Activated B cell treated with CpG ODN at 0.5 μM for 24 hours (primary cell): ENCODE measurements around the gene PRKG1. TPM values are rescaled to one million over a fixed set of nuclear protein-coding genes. Genes with fewer than 3 reads are reported as not detected.

Source experiments
- ATAC-seq: fragments of 200-7000 bp; cut with Tn5 transposase; one replicate; pipeline ENCODE4 v1.10.0; 2021; ENCODE audit warnings: low read depth, mild to moderate bottlenecking, moderate library complexity
- CTCF ChIA-PET: fragments of 350-600 bp; sonication (Branson Sonifier 250); formaldehyde crosslinking; loops from one replicate; lab custom pipeline; 2021; ENCODE audit warnings: antibody characterized with exemption; lab: Charles Lee
- POLR2A ChIA-PET: fragments of 350-600 bp; sonication (Branson Sonifier 250); formaldehyde crosslinking; loops from one replicate; lab custom pipeline; 2021; ENCODE audit warnings: antibody characterized with exemption; lab: Charles Lee
- DNase-seq: peaks from one replicate; pipeline ENCODE4 v3.0.0; 2022
- H3K27ac Mint-ChIP-seq: one replicate; pipeline ENCODE4 v1.8.0; 2020; ENCODE audit warnings: mixed read lengths
- H3K27me3 Mint-ChIP-seq: one replicate; pipeline ENCODE4 v1.8.0; 2021; ENCODE audit warnings: mixed read lengths
- H3K36me3 Mint-ChIP-seq: one replicate; pipeline ENCODE4 v1.8.0; 2021; ENCODE audit warnings: low read depth, mixed read lengths
- H3K4me1 Mint-ChIP-seq: one replicate; pipeline ENCODE4 v1.8.0; 2021; ENCODE audit warnings: mixed read lengths
- H3K4me3 Mint-ChIP-seq: one replicate; pipeline ENCODE4 v1.8.0; 2020; ENCODE audit warnings: mild to moderate bottlenecking, mixed read lengths
- H3K9me3 Mint-ChIP-seq: one replicate; pipeline ENCODE4 v1.8.0; 2020; ENCODE audit warnings: mixed read lengths
- CTCF ChIP-seq: fragments of 200-600 bp; IDR thresholded peaks from one replicate; pipeline ENCODE4 v1.8.0; 2022; ENCODE audit warnings: antibody characterized with exemption, mild to moderate bottlenecking
- intact Hi-C: fragments of 100-400 bp; cut with micrococcal nuclease; formaldehyde crosslinking; loops from one replicate; pipeline ENCODE4 v1.15.1; 2024
- total RNA-seq: library from RNA; stranded (reverse); gene quantifications from 2 replicates; pipeline ENCODE4 v1.2.3, GENCODE V29; 2022

Gene PRKG1
- total RNA-seq, 1 donor from 2014 or later = not detected

- intact Hi-C loops = no loop called here
- DNase-seq (no peak), ATAC-seq (no peak)
- Mint-ChIP-seq H3K36me3 (no peaks in the 10 kb centered on the region), H3K27me3 (no peaks in the 10 kb centered on the region), H3K9me3 (peaks cover 3% of the 10 kb centered on the region), H3K27ac (no peak overlapping the region), H3K4me1 (no peaks in the 10 kb centered on the region), H3K4me3 (no peak overlapping the region)
- no peak for TF ChIP-seq CTCF
- ChIA-PET CTCF (no interaction called here), POLR2A (no interaction called here)
Measured at GRCh38 chr10:51852297-51852696, 778.0 kb downstream of the PRKG1 start.

GRCh38 chr10:51857305-51857704 is 783.0 kb downstream of the PRKG1 start:
- Mint-ChIP-seq H3K27me3 (no peaks in the 10 kb centered on the region), H3K4me3 (no peak overlapping the region), H3K36me3 (no peaks in the 10 kb centered on the region), H3K27ac (no peak overlapping the region), H3K4me1 (no peaks in the 10 kb centered on the region), H3K9me3 (no peaks in the 10 kb centered on the region)
- TF ChIP-seq CTCF = no peak
- POLR2A ChIA-PET = no interaction called here
- intact Hi-C loops = no loop called here
- DNase-seq (no peak), ATAC-seq (no peak)
- CTCF ChIA-PET = no interaction called here

DNA sequence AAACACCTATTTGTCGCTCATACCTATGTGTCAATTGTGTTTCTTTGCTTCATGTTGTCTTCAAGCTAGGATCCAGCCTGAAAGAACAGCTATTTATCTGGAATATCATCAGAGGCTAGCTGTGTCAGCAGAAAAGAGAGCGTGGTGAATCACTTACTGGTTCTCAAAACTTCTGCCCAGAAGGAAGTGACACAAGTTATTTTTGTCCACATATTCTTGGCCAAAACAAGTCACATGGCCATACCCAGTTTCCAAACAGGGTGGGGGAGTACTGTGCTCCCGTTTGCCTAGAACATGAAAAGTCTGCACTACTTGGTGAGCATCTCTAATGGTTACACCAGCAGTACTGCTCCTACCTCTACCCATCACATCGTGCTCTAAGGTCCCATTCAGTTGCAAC is 786.0 kb downstream of the PRKG1 start:
- ATAC-seq = no peak
- intact Hi-C loops = no loop called here
- Mint-ChIP-seq H3K27me3 (no peaks in the 10 kb centered on the region), H3K9me3 (peaks cover 2% of the 10 kb centered on the region), H3K27ac (no peak overlapping the region), H3K4me3 (no peak overlapping the region), H3K4me1 (no peaks in the 10 kb centered on the region), H3K36me3 (no peaks in the 10 kb centered on the region)
- CTCF ChIA-PET = no interaction called here
- no peak for DNase-seq
- POLR2A ChIA-PET = no interaction called here
- no peak for TF ChIP-seq CTCF

DNA sequence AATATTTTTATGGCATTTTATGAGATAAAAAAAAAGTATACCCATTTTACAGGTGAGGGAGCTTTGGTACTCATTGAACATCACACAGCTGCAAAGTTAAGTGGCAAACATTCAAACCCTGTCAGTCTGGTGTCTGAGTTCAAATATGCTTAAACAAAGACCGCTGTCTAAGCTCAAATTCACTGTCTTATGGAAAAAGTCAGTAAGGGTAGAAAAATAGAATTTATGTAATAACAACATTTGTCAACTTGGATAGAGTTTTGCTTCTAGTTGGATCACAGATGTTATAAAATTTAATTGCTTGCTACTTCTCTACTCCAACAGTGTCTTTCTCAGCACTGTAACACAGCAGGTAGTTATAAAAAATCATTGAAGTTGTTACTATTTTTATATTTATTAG is 786.8 kb downstream of the PRKG1 start:
- no peak for TF ChIP-seq CTCF
- ChIA-PET CTCF (no interaction called here), POLR2A (no interaction called here)
- intact Hi-C loops = no loop called here
- no peak for DNase-seq
- Mint-ChIP-seq H3K9me3 (peaks cover 2% of the 10 kb centered on the region), H3K4me3 (no peak overlapping the region), H3K27ac (no peak overlapping the region), H3K27me3 (no peaks in the 10 kb centered on the region), H3K36me3 (no peaks in the 10 kb centered on the region), H3K4me1 (no peaks in the 10 kb centered on the region)
- no peak for ATAC-seq

DNA sequence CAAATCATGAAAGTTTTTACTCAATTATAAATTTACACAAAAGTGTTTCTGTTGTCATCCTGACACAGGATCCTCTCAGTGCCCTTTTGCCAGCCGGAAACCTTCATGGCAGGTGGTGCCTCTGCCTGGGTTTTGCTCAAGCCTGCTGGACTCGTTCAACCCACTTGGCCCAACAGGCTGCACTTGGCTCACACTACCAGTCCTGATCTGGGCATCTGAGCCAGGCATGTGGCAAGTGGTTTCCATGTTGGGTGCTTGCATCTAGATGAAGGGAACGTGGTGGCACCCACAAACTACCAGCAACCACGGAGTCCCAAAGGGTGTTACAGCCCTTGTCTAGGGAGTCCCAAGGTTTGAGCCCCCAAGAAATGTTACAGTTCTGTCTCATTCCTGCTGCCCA is 787.4 kb downstream of the PRKG1 start:
- CTCF ChIA-PET = no interaction called here

More for the DNA sequence above, 787.4 kb downstream of the PRKG1 start:
- Mint-ChIP-seq H3K4me1 (no peaks in the 10 kb centered on the region), H3K4me3 (no peak overlapping the region), H3K9me3 (peaks cover 2% of the 10 kb centered on the region), H3K27me3 (no peaks in the 10 kb centered on the region), H3K27ac (no peak overlapping the region), H3K36me3 (no peaks in the 10 kb centered on the region)
- no peak for ATAC-seq
- POLR2A ChIA-PET = no interaction called here
- DNase-seq = no peak
- no peak for TF ChIP-seq CTCF
- intact Hi-C loops = no loop called here
